Smooth muscle cell (in vitro differentiated cells): ENCODE measurements around the gene IFT81. TPM values are rescaled to one million over a fixed set of nuclear protein-coding genes. Genes with fewer than 3 reads are reported as not detected.
"Not testable (repeated sequence)": the region's sequence is repeated elsewhere in the genome, so short reads cannot be mapped to it uniquely, and the experiment has no call there.

Source experiments
- DNase-seq: peaks from one replicate; lab custom pipeline; 2025; ENCODE audit not compliant: unreplicated experiment; lab: John Stamatoyannopoulos, UW
- H2AFZ ChIP-seq: fragments of 200-600 bp; sonication (generic); 2 replicates; pipeline ENCODE4 v1.6.0; 2016; ENCODE audit warnings: antibody characterized with exemption, low read depth, mild to moderate bottlenecking
- H3F3A ChIP-seq: fragments of 200-600 bp; sonication (generic); 2 replicates; pipeline ENCODE4 v1.6.0; 2017; ENCODE audit warnings: antibody characterized with exemption, low read depth
- H3K27ac ChIP-seq: fragments of 200-600 bp; sonication (generic); 2 replicates; pipeline ENCODE4 v1.5.1; 2016; ENCODE audit warnings: low read depth, mild to moderate bottlenecking
- H3K27me3 ChIP-seq: fragments of 200-600 bp; sonication (generic); 2 replicates; pipeline ENCODE4 v1.6.1; 2016; ENCODE audit warnings: low read depth, mild to moderate bottlenecking
- H3K36me3 ChIP-seq: fragments of 200-600 bp; sonication (generic); 2 replicates; pipeline ENCODE4 v1.5.1; 2016; ENCODE audit warnings: low read depth
- H3K4me1 ChIP-seq: fragments of 200-600 bp; sonication (generic); 2 replicates; pipeline ENCODE4 v1.5.1; 2016; ENCODE audit warnings: low read depth
- H3K4me2 ChIP-seq: fragments of 200-600 bp; sonication (generic); 2 replicates; pipeline ENCODE4 v1.6.0; 2016; ENCODE audit warnings: mild to moderate bottlenecking
- H3K4me3 ChIP-seq: fragments of 200-600 bp; sonication (generic); 2 replicates; pipeline ENCODE4 v1.5.1; 2016; ENCODE audit warnings: mild to moderate bottlenecking
- H3K79me2 ChIP-seq: fragments of 200-600 bp; sonication (generic); 2 replicates; pipeline ENCODE4 v1.6.0; 2016; ENCODE audit warnings: low read depth, mild to moderate bottlenecking
- H3K9ac ChIP-seq: fragments of 200-600 bp; sonication (generic); 2 replicates; pipeline ENCODE4 v1.6.0; 2016; ENCODE audit warnings: low read depth
- H3K9me3 ChIP-seq: fragments of 200-600 bp; sonication (generic); replicated peaks from 2 replicates; pipeline ENCODE4 v1.5.1; 2016; ENCODE audit warnings: low read depth
- H4K20me1 ChIP-seq: fragments of 200-600 bp; sonication (generic); 2 replicates; pipeline ENCODE4 v1.6.0; 2016; ENCODE audit warnings: low read depth
- WGBS: methylation state at CpG from one replicate; pipeline ENCODE4 v1.1.7; 2016; ENCODE audit warnings: low lambda C conversion rate; 5-methylcytosine and 5-hydroxymethylcytosine counted together
- polyA plus RNA-seq: library from polyadenylated mRNA; unstranded; fragments of >200 nt; fragmentation: Nextera tagmentation; extraction: Ambion mirVana; gene quantifications from 2 replicates; pipeline ENCODE4 v1.2.1, GENCODE V29; 2016
- total RNA-seq: library from RNA; depleted of rRNA; stranded (reverse); fragments of >200 nt; gene quantifications from 2 replicates; pipeline ENCODE4 v1.2.3, GENCODE V29; 2014
- TF ChIP-seq, protein P1 (sequence below): fragments of 200-600 bp; sonication (generic); IDR thresholded peaks from 2 replicates; pipeline ENCODE4 v1.5.1; 2017; ENCODE audit warnings: borderline replicate concordance, mild to moderate bottlenecking, antibody characterized with exemption; ENCODE audit not compliant: insufficient read depth, poor library complexity, severe bottlenecking

The IFT81 gene
- total and polyA plus RNA-seq, 2 experiments from 2014 or later: 9.1 to 11.0 TPM

DNA sequence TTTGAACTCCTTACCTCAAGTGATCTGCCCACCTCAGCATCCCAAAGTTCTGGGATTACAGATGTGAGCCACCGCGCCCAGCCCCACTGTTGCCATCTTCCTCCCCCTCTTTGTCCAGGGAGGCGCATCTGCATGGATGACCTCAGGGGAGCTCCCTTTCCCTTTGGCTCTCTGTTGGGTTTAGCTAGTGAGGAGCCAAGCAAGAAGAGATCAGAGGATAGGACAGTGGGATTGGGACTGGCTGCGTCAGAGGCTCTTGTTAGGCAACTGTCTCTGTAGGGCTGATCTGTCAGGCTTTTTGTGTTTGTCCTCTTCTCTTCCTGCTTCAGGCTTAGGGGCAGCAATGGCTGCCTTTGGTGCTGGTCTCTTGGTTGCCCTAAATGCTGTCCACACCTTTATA, 8.5 kb upstream of the IFT81 start:
- Histone ChIP-seq H3K4me3 (no peak overlapping the region), H3K4me2 (no peak overlapping the region), H2AFZ (no peak overlapping the region), H3K9ac (no peak overlapping the region), H3K79me2 (no peaks in the 10 kb centered on the region), H3K27me3 (no peaks in the 10 kb centered on the region), H3K27ac (no peak overlapping the region), H3F3A (no peaks in the 10 kb centered on the region), H4K20me1 (no peaks in the 10 kb centered on the region), H3K9me3 (no peaks in the 10 kb centered on the region), H3K4me1 (no peaks in the 10 kb centered on the region), H3K36me3 (no peaks in the 10 kb centered on the region)
- 95% methylated on average over 4 of the region's 4 CpGs for WGBS
- TF ChIP-seq, protein P1, sequence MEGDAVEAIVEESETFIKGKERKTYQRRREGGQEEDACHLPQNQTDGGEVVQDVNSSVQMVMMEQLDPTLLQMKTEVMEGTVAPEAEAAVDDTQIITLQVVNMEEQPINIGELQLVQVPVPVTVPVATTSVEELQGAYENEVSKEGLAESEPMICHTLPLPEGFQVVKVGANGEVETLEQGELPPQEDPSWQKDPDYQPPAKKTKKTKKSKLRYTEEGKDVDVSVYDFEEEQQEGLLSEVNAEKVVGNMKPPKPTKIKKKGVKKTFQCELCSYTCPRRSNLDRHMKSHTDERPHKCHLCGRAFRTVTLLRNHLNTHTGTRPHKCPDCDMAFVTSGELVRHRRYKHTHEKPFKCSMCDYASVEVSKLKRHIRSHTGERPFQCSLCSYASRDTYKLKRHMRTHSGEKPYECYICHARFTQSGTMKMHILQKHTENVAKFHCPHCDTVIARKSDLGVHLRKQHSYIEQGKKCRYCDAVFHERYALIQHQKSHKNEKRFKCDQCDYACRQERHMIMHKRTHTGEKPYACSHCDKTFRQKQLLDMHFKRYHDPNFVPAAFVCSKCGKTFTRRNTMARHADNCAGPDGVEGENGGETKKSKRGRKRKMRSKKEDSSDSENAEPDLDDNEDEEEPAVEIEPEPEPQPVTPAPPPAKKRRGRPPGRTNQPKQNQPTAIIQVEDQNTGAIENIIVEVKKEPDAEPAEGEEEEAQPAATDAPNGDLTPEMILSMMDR: no peak
- no peak for DNase-seq

GRCh38 chr12:110116623-110117022, 7.5 kb upstream of the IFT81 start:
- DNase-seq: no peak
- Histone ChIP-seq H3K4me2 (no peak overlapping the region), H3K36me3 (no peaks in the 10 kb centered on the region), H3K9ac (no peak overlapping the region), H4K20me1 (no peaks in the 10 kb centered on the region), H3K27ac (no peak overlapping the region), H3K9me3 (no peaks in the 10 kb centered on the region), H2AFZ (no peak overlapping the region), H3K4me1 (no peaks in the 10 kb centered on the region), H3K4me3 (no peak overlapping the region), H3F3A (no peaks in the 10 kb centered on the region), H3K79me2 (no peaks in the 10 kb centered on the region), H3K27me3 (no peaks in the 10 kb centered on the region)
- 95% methylated on average over 7 of the region's 7 CpGs for WGBS
- TF ChIP-seq, protein P1: no peak

DNA sequence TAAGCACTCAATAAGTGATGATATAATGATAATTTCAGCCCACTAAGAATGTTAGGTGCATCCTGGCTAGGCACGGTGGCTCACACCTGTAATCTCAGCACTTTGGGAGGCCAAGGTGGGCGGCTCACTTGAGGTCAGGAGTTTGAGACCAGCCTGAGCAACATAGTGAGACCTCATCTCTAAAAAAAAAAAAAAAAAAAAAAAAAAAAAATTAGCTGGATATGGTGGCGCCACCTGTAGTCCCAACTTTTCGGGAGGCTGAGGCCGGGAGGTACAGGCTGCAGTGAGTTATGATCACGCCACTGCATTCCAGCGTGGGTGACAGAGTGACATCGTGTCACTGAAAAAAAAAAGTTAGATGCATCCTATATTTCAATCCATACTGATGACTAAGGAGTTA, 6.9 kb upstream of the IFT81 start:
- not testable (repeated sequence) for DNase-seq, H3K9ac ChIP-seq, H3K79me2 ChIP-seq, H3K4me2 ChIP-seq, H4K20me1 ChIP-seq, H3F3A ChIP-seq, H3K9me3 ChIP-seq, H3K36me3 ChIP-seq, H3K4me3 ChIP-seq, H2AFZ ChIP-seq, H3K4me1 ChIP-seq, H3K27me3 ChIP-seq, H3K27ac ChIP-seq
- TF ChIP-seq, protein P1: peak; percentile 4
- 57% methylated on average over 8 of the region's 8 CpGs for whole genome bisulfite sequencing

- no peaks in the 10 kb centered on the region for H3F3A ChIP-seq
- H3K9ac ChIP-seq: no peak overlapping the region
- H3K79me2 ChIP-seq: no peaks in the 10 kb centered on the region
- H2AFZ ChIP-seq: no peak overlapping the region
- no peaks in the 10 kb centered on the region for H3K4me1 ChIP-seq
- H3K9me3 ChIP-seq: no peaks in the 10 kb centered on the region
- H3K36me3 ChIP-seq: no peaks in the 10 kb centered on the region
- TF ChIP-seq, protein P1: no peak
- H3K4me2 ChIP-seq: no peak overlapping the region
- no peak overlapping the region for H3K4me3 ChIP-seq
- DNase-seq: no peak
- H3K27me3 ChIP-seq: no peaks in the 10 kb centered on the region
- H4K20me1 ChIP-seq: no peaks in the 10 kb centered on the region
- H3K27ac ChIP-seq: no peak overlapping the region
- 85% methylated on average over 7 of the region's 7 CpGs for WGBS
These were observed 6.0 kb upstream of the IFT81 start for GRCh38 chr12:110117956-110118685.
